Glutamatergic neuron (in vitro differentiated cells): Measurements from ENCODE around the gene EHD4. TPM values are rescaled to one million over a fixed set of nuclear protein-coding genes. Genes with fewer than 3 reads are reported as not detected.
A peak's percentile ranks its signal among the peaks of the same experiment; 100 is the strongest.

Source experiments
- DNase-seq: peaks from one replicate; pipeline ENCODE4 v3.0.0; 2022
- H3K27ac Mint-ChIP-seq: one replicate; pipeline ENCODE4 v1.8.0; 2020; ENCODE audit warnings: mild to moderate bottlenecking, mixed read lengths, inconsistent platforms; ENCODE audit not compliant: unreplicated experiment
- H3K27me3 Mint-ChIP-seq: one replicate; pipeline ENCODE4 v1.8.0; 2020; ENCODE audit warnings: mild to moderate bottlenecking, moderate library complexity, mixed read lengths, inconsistent platforms; ENCODE audit not compliant: unreplicated experiment
- H3K36me3 Mint-ChIP-seq: one replicate; pipeline ENCODE4 v1.8.0; 2020; ENCODE audit warnings: mild to moderate bottlenecking, mixed read lengths, inconsistent platforms; ENCODE audit not compliant: unreplicated experiment
- H3K4me1 Mint-ChIP-seq: one replicate; pipeline ENCODE4 v1.8.0; 2020; ENCODE audit warnings: mild to moderate bottlenecking, low read depth, mixed read lengths, inconsistent platforms; ENCODE audit not compliant: unreplicated experiment
- H3K4me3 Mint-ChIP-seq: one replicate; pipeline ENCODE4 v1.8.0; 2020; ENCODE audit warnings: mild to moderate bottlenecking, mixed read lengths, inconsistent platforms; ENCODE audit not compliant: unreplicated experiment
- H3K9me3 Mint-ChIP-seq: one replicate; pipeline ENCODE4 v1.8.0; 2020; ENCODE audit warnings: mild to moderate bottlenecking, moderate library complexity, mixed read lengths, inconsistent platforms; ENCODE audit not compliant: unreplicated experiment
- total RNA-seq: library from RNA; stranded (reverse); fragmentation: NEBNext Ultra II Directional; extraction: Animal tissue kit (Norgen Biotek cat#: 25700); gene quantifications from one replicate; pipeline ENCODE4 v1.2.1, GENCODE V29; 2021; ENCODE audit not compliant: unreplicated experiment
- TF ChIP-seq, protein P1 (sequence below): fragments of 200-600 bp; sonication (generic); IDR thresholded peaks from one replicate; pipeline ENCODE4 v1.5.0; 2021; ENCODE audit not compliant: partially characterized antibody, unreplicated experiment

Gene EHD4
- total RNA-seq, 1 donor from 2014 or later = 4.0 TPM

DNA sequence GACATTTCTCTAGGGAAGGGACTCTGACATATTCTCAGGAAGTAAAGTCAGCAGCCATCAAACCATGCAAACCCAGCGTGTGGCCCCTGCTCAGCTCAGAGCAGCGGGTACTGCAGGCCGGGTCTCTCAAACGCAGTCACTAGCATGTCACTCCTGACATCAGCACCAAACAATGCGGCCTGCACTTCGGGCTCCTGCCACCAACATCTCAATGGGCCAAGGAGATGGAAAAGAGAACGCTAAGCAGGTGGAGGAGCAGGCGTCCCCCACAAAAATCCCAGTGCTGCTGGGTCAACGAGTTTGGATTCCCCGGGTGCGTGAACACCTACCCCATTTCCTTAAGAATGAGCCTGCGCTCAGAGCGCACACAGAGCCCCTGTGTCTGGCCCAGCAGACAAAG lies 68.6 kb downstream of the EHD4 start:
- no peak for DNase-seq
- peaks cover 4% of the 10 kb centered on the region for H3K9me3 Mint-ChIP-seq
- H3K4me3 Mint-ChIP-seq = no peak overlapping the region
- H3K36me3 Mint-ChIP-seq = peaks cover 5% of the 10 kb centered on the region
- no peak overlapping the region for H3K27ac Mint-ChIP-seq
- peaks cover 18% of the 10 kb centered on the region for H3K4me1 Mint-ChIP-seq
- peaks cover 2% of the 10 kb centered on the region for H3K27me3 Mint-ChIP-seq
- TF ChIP-seq, protein P1, sequence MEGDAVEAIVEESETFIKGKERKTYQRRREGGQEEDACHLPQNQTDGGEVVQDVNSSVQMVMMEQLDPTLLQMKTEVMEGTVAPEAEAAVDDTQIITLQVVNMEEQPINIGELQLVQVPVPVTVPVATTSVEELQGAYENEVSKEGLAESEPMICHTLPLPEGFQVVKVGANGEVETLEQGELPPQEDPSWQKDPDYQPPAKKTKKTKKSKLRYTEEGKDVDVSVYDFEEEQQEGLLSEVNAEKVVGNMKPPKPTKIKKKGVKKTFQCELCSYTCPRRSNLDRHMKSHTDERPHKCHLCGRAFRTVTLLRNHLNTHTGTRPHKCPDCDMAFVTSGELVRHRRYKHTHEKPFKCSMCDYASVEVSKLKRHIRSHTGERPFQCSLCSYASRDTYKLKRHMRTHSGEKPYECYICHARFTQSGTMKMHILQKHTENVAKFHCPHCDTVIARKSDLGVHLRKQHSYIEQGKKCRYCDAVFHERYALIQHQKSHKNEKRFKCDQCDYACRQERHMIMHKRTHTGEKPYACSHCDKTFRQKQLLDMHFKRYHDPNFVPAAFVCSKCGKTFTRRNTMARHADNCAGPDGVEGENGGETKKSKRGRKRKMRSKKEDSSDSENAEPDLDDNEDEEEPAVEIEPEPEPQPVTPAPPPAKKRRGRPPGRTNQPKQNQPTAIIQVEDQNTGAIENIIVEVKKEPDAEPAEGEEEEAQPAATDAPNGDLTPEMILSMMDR = no peak

GRCh38 chr15:41901431-41901830 lies 70.9 kb downstream of the EHD4 start:
- no peak for DNase-seq
- no peak overlapping the region for H3K4me3 Mint-ChIP-seq
- peaks cover 4% of the 10 kb centered on the region for H3K9me3 Mint-ChIP-seq
- TF ChIP-seq, protein P1 = no peak
- H3K27ac Mint-ChIP-seq = no peak overlapping the region
- peaks cover 5% of the 10 kb centered on the region for H3K36me3 Mint-ChIP-seq
- peaks cover 4% of the 10 kb centered on the region for H3K27me3 Mint-ChIP-seq
- peaks cover 27% of the 10 kb centered on the region for H3K4me1 Mint-ChIP-seq

DNA sequence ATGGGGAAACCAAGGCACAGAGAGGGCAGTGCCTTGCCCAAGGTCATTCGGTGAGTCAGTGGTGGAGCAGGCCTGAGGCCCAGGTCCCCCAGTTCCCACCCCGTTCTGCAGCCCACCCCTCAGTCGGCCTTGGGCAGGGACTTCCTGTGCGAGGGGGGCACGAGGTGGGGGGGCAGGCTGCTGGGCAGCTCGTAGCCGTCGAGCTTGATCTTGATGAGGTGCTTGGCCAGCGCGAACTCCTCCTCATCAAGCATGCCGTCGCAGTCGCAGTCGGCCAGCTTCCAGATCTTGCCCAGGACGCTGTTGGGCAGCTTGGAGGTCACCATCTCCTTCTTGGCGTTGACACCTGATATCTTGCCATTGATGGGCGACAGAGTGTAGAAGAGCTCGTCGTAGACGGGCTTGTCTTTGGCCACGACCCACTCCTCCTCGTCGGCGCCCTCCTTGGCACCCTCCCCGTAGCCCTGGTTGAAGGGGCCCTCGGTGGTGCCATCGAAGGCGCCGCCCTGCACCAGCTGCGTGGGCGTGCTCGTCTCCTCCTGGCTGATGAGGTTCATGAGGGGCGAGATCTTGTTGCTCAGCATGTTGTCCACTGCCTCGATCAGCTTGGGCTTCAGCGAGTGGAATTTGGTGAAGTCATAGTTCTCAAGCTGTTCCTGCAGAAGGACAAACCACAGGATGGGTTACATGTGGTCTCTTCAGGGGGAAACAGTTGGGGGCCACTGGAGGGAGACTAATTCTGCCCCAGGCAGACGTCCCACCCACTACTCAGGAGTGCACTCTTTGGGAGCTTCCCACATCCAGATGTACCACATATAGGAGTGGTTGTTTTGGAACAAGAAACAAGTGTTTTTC lies 71.6 kb downstream of the EHD4 start:
- no peak overlapping the region for H3K4me3 Mint-ChIP-seq
- peaks cover 2% of the 10 kb centered on the region for H3K9me3 Mint-ChIP-seq
- TF ChIP-seq, protein P1 = no peak
- H3K27me3 Mint-ChIP-seq = peaks cover 2% of the 10 kb centered on the region
- no peaks in the 10 kb centered on the region for H3K36me3 Mint-ChIP-seq
- no peak for DNase-seq
- H3K4me1 Mint-ChIP-seq = peaks cover 27% of the 10 kb centered on the region
- no peak overlapping the region for H3K27ac Mint-ChIP-seq

DNA sequence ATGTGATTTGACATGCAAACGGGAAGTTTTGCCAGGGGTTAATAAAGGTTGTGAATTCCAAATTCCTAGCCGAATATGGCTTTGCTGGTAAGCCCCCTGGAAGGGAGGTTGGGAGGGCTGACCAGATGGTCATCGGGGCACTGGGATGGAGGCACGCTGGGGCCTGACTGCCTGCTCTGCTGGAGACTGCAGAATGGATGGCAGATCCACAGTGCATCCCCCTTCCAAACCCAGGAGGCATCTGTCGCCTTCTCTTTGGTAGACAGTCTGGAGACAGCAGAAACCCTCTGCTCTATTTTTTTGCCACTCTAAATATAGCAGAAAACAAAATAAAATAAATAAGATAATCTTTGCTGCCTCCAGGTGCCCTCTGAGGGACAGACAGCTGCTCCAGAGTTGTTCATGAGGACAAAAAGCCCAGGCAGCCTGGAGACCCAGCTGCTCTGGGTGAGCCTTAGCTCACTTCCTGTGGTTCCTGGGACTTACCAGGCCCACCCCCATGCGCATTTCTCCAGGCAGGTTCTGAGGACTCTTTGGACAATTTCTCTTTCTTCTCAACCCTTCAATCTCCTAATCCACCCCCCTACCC lies 72.4 kb downstream of the EHD4 start:
- peaks cover 2% of the 10 kb centered on the region for H3K9me3 Mint-ChIP-seq
- TF ChIP-seq, protein P1 = no peak
- H3K27ac Mint-ChIP-seq = peak overlapping the region; percentile 48
- no peak overlapping the region for H3K4me3 Mint-ChIP-seq
- H3K4me1 Mint-ChIP-seq = peaks cover 26% of the 10 kb centered on the region
- H3K27me3 Mint-ChIP-seq = peaks cover 7% of the 10 kb centered on the region
- no peaks in the 10 kb centered on the region for H3K36me3 Mint-ChIP-seq
- no peak for DNase-seq

GRCh38 chr15:41897363-41897799 lies 75.0 kb downstream of the EHD4 start:
- H3K27me3 Mint-ChIP-seq = peaks cover 7% of the 10 kb centered on the region
- H3K27ac Mint-ChIP-seq = no peak overlapping the region
- no peak overlapping the region for H3K4me3 Mint-ChIP-seq
- H3K9me3 Mint-ChIP-seq = peaks cover 2% of the 10 kb centered on the region
- DNase-seq = no peak
- H3K4me1 Mint-ChIP-seq = peaks cover 19% of the 10 kb centered on the region
- TF ChIP-seq, protein P1 = no peak
- H3K36me3 Mint-ChIP-seq = no peaks in the 10 kb centered on the region
